Sigmoid colon (tissue), 7 donors: ENCODE results near the gene PRKAG2. TPM values are rescaled to one million over a fixed set of nuclear protein-coding genes. Genes with fewer than 3 reads are reported as not detected.

Experiments used
- DNase-seq: peaks from one replicate; pipeline ENCODE4 v3.0.0-alpha.2; 2019
- H3K27ac ChIP-seq, 4 donors: fragments of 200-600 bp; sonication (generic); one replicate each; pipeline ENCODE4 v1.5.1; 2016 to 2019; ENCODE audit warnings: mild to moderate bottlenecking in 1 of 4
- H3K27me3 ChIP-seq, 3 donors: fragments of 200-600 bp; sonication (generic); one replicate each; pipeline ENCODE4 v1.5.1; 2019; ENCODE audit warnings: mild to moderate bottlenecking in 1 of 3
- H3K36me3 ChIP-seq, 4 donors: fragments of 200-600 bp; sonication (generic); one replicate each; pipeline ENCODE4 v1.5.1; 2016 to 2019
- H3K4me1 ChIP-seq, 4 donors: fragments of 200-600 bp; sonication (generic); one replicate each; pipeline ENCODE4 v1.5.1; 2017 to 2019
- H3K4me3 ChIP-seq, 4 donors: fragments of 200-600 bp; sonication (generic); one replicate each; pipeline ENCODE4 v1.5.1; 2017 to 2019; ENCODE audit warnings: mild to moderate bottlenecking in 2 of 4, moderate library complexity in 1 of 4
- H3K9me3 ChIP-seq, 4 donors: fragments of 200-600 bp in 3 of 4; sonication (generic) in 3 of 4; one replicate each; pipeline versions ENCODE4 v1.5.1 to v1.6.1; 2013 to 2019
- EP300 ChIP-seq, 4 donors: sonication (generic); formaldehyde crosslinking; IDR thresholded peaks; one replicate each; pipeline ENCODE4 v1.6.1; 2017; ENCODE audit warnings: antibody characterized with exemption in 4 of 4
- POLR2A ChIP-seq, 2 donors: fragments of 450-650 bp; IDR thresholded peaks; one replicate each; pipeline ENCODE4 v1.6.1; 2016; ENCODE audit warnings: antibody characterized with exemption in 2 of 2, mild to moderate bottlenecking in 2 of 2, moderate library complexity in 2 of 2
- POLR2AphosphoS5 ChIP-seq, 4 donors: sonication (generic); formaldehyde crosslinking; IDR thresholded peaks; one replicate each; pipeline ENCODE4 v1.6.1; 2017; ENCODE audit warnings: antibody characterized with exemption in 4 of 4
- WGBS, 2 donors: extraction: QIAGEN DNeasy Blood & Tissue Kit; methylation state at CpG; one replicate each; pipeline ENCODE4 v1.1.7; 2013; 5-methylcytosine and 5-hydroxymethylcytosine counted together
- intact Hi-C: fragments of 100-400 bp; cut with DNase I; formaldehyde crosslinking; loops from one replicate; pipeline ENCODE4 v1.15.1; 2023
- polyA plus RNA-seq, 3 donors: library from polyadenylated mRNA; stranded (reverse); fragments of 200-250 nt; gene quantifications; one replicate each; pipeline ENCODE4 v1.2.3, GENCODE V29; 2013
- total RNA-seq, 4 donors: library from RNA; depleted of rRNA; stranded (reverse); fragments of >200 nt; gene quantifications; one replicate each; pipeline ENCODE4 v1.1.0, GENCODE V29; 2016
- TF ChIP-seq, protein P1 (sequence below), 4 experiments: fragments of 450-650 bp in 3 of 4; fragments of 200-600 bp in 1 of 4; IDR thresholded peaks; one replicate each; pipeline ENCODE4 v1.5.1; 2016 to 2019; ENCODE audit warnings: antibody characterized with exemption in 4 of 4, mild to moderate bottlenecking in 3 of 4, moderate library complexity in 2 of 4
- donor health status: healthy with polysubstance abuse.
- donor health status: Bipolar disorder and iron deficiency.
- donor health status: healthy.

PRKAG2 gene
- total and polyA plus RNA-seq, 7 donors = 19.2 to 51.2 (median 37.1) TPM

DNA sequence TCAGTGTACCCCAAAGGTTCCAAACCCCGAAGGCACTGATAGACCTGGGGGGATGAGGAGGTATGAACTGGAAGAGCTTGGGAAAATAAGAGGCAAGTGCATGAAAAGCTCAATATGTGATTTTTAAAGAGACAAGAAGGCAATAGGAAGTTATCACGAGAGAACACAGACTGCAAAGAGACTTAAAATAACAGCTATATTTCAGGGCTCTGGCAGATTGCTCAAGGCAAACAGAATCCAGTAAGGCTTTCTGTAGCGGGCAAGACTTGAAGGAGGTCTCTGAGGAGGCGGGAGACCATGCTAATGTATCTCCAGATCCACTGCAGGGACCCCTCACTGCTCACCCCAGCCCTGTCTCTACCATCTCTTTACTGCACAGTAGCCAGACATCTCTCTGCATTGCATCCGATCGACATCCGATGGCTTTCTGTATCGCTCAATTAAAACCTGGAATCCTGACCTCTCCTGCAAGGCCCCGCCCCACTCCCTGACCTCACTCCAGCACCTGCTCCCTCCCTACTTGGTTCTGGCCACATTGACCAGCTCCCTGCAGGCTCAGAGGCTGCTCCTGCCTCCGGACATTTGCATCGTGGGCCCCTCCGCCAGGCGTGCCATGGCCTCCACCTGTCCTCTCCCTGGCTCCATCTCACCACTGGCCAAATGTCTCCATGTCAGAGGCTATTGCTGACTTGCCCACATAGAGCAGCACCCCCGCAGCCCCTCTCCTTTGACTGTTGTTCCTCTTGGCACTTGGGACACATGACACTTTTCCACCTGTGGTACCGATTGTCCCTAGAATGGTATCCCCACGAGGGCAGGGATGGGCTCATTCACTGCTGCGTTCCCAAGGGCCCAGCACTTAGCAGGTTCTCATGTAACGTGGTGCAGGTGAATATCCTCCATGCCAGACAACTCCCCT lies 118.0 kb downstream of the PRKAG2 start:
- Histone ChIP-seq H3K36me3 (no peaks in the 10 kb centered on the region), H3K27ac (peak overlapping the region in 3 of 4 donors; percentile 72 to 91 (median 86)), H3K27me3 (no peaks in the 10 kb centered on the region), H3K4me3 (no peak overlapping the region), H3K4me1 (peaks cover 0 to 58% (median 55%) of the 10 kb centered on the region in 4 donors), H3K9me3 (no peaks in the 10 kb centered on the region)
- TF ChIP-seq POLR2A (IDR thresholded peaks at IDR 0.05) (no peak), POLR2AphosphoS5 (IDR thresholded peaks at IDR 0.05) (no peak), EP300 (IDR thresholded peaks at IDR 0.05) (no peak)
- TF ChIP-seq, protein P1, sequence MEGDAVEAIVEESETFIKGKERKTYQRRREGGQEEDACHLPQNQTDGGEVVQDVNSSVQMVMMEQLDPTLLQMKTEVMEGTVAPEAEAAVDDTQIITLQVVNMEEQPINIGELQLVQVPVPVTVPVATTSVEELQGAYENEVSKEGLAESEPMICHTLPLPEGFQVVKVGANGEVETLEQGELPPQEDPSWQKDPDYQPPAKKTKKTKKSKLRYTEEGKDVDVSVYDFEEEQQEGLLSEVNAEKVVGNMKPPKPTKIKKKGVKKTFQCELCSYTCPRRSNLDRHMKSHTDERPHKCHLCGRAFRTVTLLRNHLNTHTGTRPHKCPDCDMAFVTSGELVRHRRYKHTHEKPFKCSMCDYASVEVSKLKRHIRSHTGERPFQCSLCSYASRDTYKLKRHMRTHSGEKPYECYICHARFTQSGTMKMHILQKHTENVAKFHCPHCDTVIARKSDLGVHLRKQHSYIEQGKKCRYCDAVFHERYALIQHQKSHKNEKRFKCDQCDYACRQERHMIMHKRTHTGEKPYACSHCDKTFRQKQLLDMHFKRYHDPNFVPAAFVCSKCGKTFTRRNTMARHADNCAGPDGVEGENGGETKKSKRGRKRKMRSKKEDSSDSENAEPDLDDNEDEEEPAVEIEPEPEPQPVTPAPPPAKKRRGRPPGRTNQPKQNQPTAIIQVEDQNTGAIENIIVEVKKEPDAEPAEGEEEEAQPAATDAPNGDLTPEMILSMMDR (IDR thresholded peaks at IDR 0.05) = no peak
- no peak for DNase-seq
- WGBS, 2 donors = 88% methylated on average over 18 of the region's 18 CpGs
- intact Hi-C loops = loop anchor here (2.0 to 10.0 kb wide), 7 partner anchors 52 to 444 kb away; partner anchors contain the start of gene RHEB

DNA sequence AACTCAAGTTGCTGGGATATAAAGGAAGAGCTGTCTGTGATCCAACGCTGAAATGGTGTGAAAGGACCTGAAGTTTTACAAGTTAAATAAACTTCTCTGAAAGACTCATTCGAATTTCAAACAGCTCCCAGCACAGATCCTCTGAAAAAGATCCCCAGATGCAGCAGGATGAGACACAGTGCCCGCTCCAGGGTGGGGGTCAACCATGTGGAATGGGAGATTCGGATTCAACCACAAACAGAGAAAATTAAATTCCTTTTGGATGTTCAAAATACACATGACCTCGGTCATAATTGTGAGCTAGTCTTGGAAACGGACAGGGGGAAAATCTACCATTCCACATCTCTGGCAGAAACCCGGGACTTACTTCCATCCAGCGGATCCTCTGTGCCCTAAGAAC lies 119.6 kb downstream of the PRKAG2 start:
- WGBS, 2 donors = 75 to 85% methylated on average over 8 of the region's 8 CpGs
- Histone ChIP-seq H3K9me3 (no peaks in the 10 kb centered on the region), H3K27ac (peak overlapping the region; percentile 72 to 91 (median 86)), H3K4me1 (peaks cover 0 to 60% (median 57%) of the 10 kb centered on the region in 4 donors), H3K27me3 (no peaks in the 10 kb centered on the region), H3K36me3 (no peaks in the 10 kb centered on the region), H3K4me3 (no peak overlapping the region)
- intact Hi-C loops = loop anchor here (5.0 to 10.0 kb wide), 4 partner anchors 50 to 442 kb away; partner anchors contain the start of gene RHEB
- no peak for DNase-seq
- no peak for TF ChIP-seq POLR2A (IDR thresholded peaks at IDR 0.05)
- TF ChIP-seq, protein P1 (IDR thresholded peaks at IDR 0.05) = no peak
- no peak for TF ChIP-seq POLR2AphosphoS5 (IDR thresholded peaks at IDR 0.05)
- TF ChIP-seq EP300 (IDR thresholded peaks at IDR 0.05) = no peak

DNA sequence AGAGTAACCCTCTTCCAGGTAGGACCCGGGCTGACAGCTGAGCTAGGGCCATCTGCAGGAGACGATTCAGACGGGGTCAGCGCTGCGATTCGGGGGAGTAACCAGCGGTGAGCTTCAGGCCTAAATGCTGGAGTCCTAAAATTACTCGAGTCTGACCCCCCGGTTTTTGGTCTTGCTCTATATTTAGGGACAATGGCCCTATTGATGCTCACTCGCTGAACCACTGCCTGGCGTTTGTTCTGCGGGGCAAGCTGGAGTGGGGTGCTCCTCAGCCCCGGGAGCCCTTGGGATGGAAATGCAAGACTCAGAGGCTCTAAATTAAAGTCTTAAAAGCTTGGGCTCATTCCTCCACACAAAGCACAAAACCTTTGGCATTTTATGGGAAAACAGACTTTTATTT lies 120.0 kb downstream of the PRKAG2 start:
- no peak for DNase-seq
- Histone ChIP-seq H3K36me3 (no peaks in the 10 kb centered on the region), H3K4me1 (peaks cover 0 to 60% (median 57%) of the 10 kb centered on the region in 4 donors), H3K4me3 (no peak overlapping the region), H3K27me3 (no peaks in the 10 kb centered on the region), H3K27ac (peak overlapping the region; percentile 72 to 91 (median 86)), H3K9me3 (no peaks in the 10 kb centered on the region)
- WGBS, 2 donors = 85 to 88% methylated on average over 13 of the region's 13 CpGs
- intact Hi-C loops = loop anchor here (5.0 to 10.0 kb wide), 4 partner anchors 50 to 442 kb away; partner anchors contain the start of gene RHEB
- no peak for TF ChIP-seq POLR2A (IDR thresholded peaks at IDR 0.05)
- TF ChIP-seq, protein P1 (IDR thresholded peaks at IDR 0.05) = no peak
- no peak for TF ChIP-seq EP300 (IDR thresholded peaks at IDR 0.05)
- TF ChIP-seq POLR2AphosphoS5 (IDR thresholded peaks at IDR 0.05) = no peak

DNA sequence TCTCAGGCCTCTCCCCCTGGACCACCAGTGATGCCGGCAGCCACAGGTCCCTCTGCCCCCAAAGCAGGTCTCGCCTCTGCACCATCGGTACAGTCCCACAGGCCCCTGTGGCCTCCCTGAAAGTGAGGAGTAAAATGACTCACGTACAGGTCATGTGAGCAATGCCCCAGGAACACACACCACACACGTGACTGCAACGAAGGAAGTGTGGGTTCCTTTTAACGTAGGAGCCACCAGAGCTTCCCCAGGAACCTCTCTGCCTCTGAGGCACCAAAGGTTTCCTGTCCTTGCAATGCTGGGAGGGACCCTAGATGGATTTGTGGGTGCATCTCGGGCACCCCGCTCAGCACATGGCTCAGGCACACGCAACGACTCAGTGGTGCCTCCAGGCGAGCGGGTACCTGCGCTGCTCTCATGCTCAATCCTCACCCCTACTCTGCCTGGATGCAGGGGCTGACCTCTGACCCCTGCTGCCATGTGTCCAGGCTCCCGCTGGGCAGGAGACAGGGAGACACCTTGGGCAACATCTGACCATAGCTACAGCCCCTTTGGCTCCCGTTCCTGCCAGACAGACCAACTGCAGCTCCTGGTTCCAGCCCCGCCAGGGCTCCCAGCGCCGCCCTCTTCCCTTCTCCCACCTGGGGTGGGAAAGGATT lies 120.7 kb downstream of the PRKAG2 start:
- TF ChIP-seq POLR2AphosphoS5 (IDR thresholded peaks at IDR 0.05) (peak in 1 of 4 donors; percentile 44), POLR2A (IDR thresholded peaks at IDR 0.05) (no peak), EP300 (IDR thresholded peaks at IDR 0.05) (peak in 1 of 4 donors; percentile 14)
- TF ChIP-seq, protein P1 (IDR thresholded peaks at IDR 0.05) = no peak
- Histone ChIP-seq H3K36me3 (no peaks in the 10 kb centered on the region), H3K27ac (peak overlapping the region; percentile 72 to 91 (median 86)), H3K4me3 (no peak overlapping the region), H3K27me3 (no peaks in the 10 kb centered on the region), H3K4me1 (peaks cover 0 to 60% (median 57%) of the 10 kb centered on the region in 4 donors), H3K9me3 (no peaks in the 10 kb centered on the region)
- intact Hi-C loops = loop anchor here (5.0 to 10.0 kb wide), 4 partner anchors 49 to 441 kb away; partner anchors contain the start of gene RHEB
- WGBS, 2 donors = 76 to 87% methylated on average over 19 of the region's 19 CpGs
- no peak for DNase-seq
